Testis (tissue), 3 donors: Measurements from ENCODE around the gene BMERB1. TPM values are rescaled to one million over a fixed set of nuclear protein-coding genes. Genes with fewer than 3 reads are reported as not detected.

ENCODE experiments used
- DNase-seq: peaks from one replicate; pipeline ENCODE4 v3.0.0-alpha.2; 2019
- H3K27ac ChIP-seq, 2 donors: fragments of 200-600 bp; sonication (generic); one replicate each; pipeline ENCODE4 v1.5.1; 2019
- H3K27me3 ChIP-seq: fragments of 200-600 bp; sonication (generic); one replicate; pipeline ENCODE4 v1.5.1; 2019
- H3K36me3 ChIP-seq: fragments of 200-600 bp; sonication (generic); one replicate; pipeline ENCODE4 v1.5.1; 2017; ENCODE audit warnings: low read depth; ENCODE audit errors: missing control alignments
- H3K4me1 ChIP-seq: fragments of 200-600 bp; sonication (generic); one replicate; pipeline ENCODE4 v1.5.1; 2019
- H3K4me3 ChIP-seq, 2 donors: fragments of 200-600 bp; sonication (generic); one replicate each; pipeline ENCODE4 v1.5.1; 2017 to 2019
- H3K9me3 ChIP-seq: fragments of 200-600 bp; sonication (generic); one replicate; pipeline ENCODE4 v1.5.1; 2017
- CTCF ChIP-seq, 3 experiments: fragments of 450-650 bp in 2 of 3; fragments of 200-600 bp in 1 of 3; sonication (generic) in 1 of 3; IDR thresholded peaks; one replicate each; pipeline ENCODE4 v1.5.1; 2016 to 2019; ENCODE audit warnings: antibody characterized with exemption in 3 of 3, mild to moderate bottlenecking in 2 of 3, moderate library complexity in 1 of 3
- POLR2A ChIP-seq: fragments of 450-650 bp; IDR thresholded peaks from one replicate; pipeline ENCODE4 v1.6.1; 2017; ENCODE audit warnings: antibody characterized with exemption, mild to moderate bottlenecking, moderate library complexity
- WGBS, 2 donors: methylation state at CpG; one replicate each; pipeline ENCODE4 v1.1.5; 2018; 5-methylcytosine and 5-hydroxymethylcytosine counted together
- intact Hi-C: fragments of 100-400 bp; cut with DNase I; formaldehyde crosslinking; loops from one replicate; pipeline ENCODE4 v1.15.1; 2023; ENCODE audit warnings: low total_unique reads
- polyA plus RNA-seq: library from polyadenylated mRNA; stranded (reverse); fragments of 350-450 nt; fragmentation: Illumina TruSeq; extraction: RNeasy Lipid Tissue Mini Kit (QIAGEN cat#74804); gene quantifications from one replicate; pipeline ENCODE4 v1.2.3, GENCODE V29; 2014; ENCODE audit warnings: low read depth, low replicate concordance; ENCODE audit not compliant: insufficient read depth
- total RNA-seq, 2 donors: library from RNA; depleted of rRNA; stranded (reverse); fragments of >200 nt; gene quantifications; one replicate each; pipeline ENCODE4 v1.2.3, GENCODE V29; 2016

BMERB1 gene
- total and polyA plus RNA-seq, 3 donors from 2014 or later, result 54.1 to 102 (median 63.1) TPM

- Histone ChIP-seq H3K9me3 (no peaks in the 10 kb centered on the region), H3K4me3 (no peak overlapping the region), H3K27me3 (no peaks in the 10 kb centered on the region), H3K4me1 (peaks cover 8% of the 10 kb centered on the region), H3K27ac (peak overlapping the region; percentile 36 to 76), H3K36me3 (no peaks in the 10 kb centered on the region)
- WGBS, 2 donors, result 54 to 63% methylated on average over 11 to 13 of the region's 13 CpGs
- TF ChIP-seq POLR2A (no peak), CTCF (IDR thresholded peaks at IDR 0.05) (no peak)
- intact Hi-C loops, result no loop called here
- DNase-seq, result peak; percentile 81
These were observed 173.5 kb downstream of the BMERB1 start for GRCh38 chr16:15607700-15608396.

- TF ChIP-seq CTCF (IDR thresholded peaks at IDR 0.05) (no peak), POLR2A (no peak)
- Histone ChIP-seq H3K27ac (peak overlapping the region; percentile 3 to 76), H3K27me3 (no peaks in the 10 kb centered on the region), H3K9me3 (no peaks in the 10 kb centered on the region), H3K36me3 (no peaks in the 10 kb centered on the region), H3K4me1 (peaks cover 8% of the 10 kb centered on the region), H3K4me3 (no peak overlapping the region)
- no peak for DNase-seq
- 86 to 90% methylated on average over 19 of the region's 19 CpGs for WGBS, 2 donors
- intact Hi-C loops, result no loop called here
These were observed 174.3 kb downstream of the BMERB1 start for GRCh38 chr16:15608398-15609285.

GRCh38 chr16:15609286-15609649 lies 174.9 kb downstream of the BMERB1 start:
- Histone ChIP-seq H3K9me3 (no peaks in the 10 kb centered on the region), H3K36me3 (no peaks in the 10 kb centered on the region), H3K27me3 (no peaks in the 10 kb centered on the region), H3K4me3 (no peak overlapping the region), H3K27ac (no peak overlapping the region), H3K4me1 (peaks cover 8% of the 10 kb centered on the region)
- no peak for TF ChIP-seq POLR2A
- no peak for TF ChIP-seq CTCF (IDR thresholded peaks at IDR 0.05)
- WGBS, 2 donors, result 94 to 95% methylated on average over 6 of the region's 6 CpGs
- DNase-seq, result no peak
- intact Hi-C loops, result no loop called here

- Histone ChIP-seq H3K36me3 (no peaks in the 10 kb centered on the region), H3K9me3 (no peaks in the 10 kb centered on the region), H3K4me1 (peaks cover 8% of the 10 kb centered on the region), H3K27ac (no peak overlapping the region), H3K4me3 (no peak overlapping the region), H3K27me3 (no peaks in the 10 kb centered on the region)
- intact Hi-C loops, result no loop called here
- WGBS, 2 donors, result 95 to 96% methylated on average over 10 of the region's 10 CpGs
- no peak for DNase-seq
- TF ChIP-seq POLR2A, result no peak
- TF ChIP-seq CTCF (IDR thresholded peaks at IDR 0.05), result no peak
These were observed 176.0 kb downstream of the BMERB1 start for GRCh38 chr16:15610369-15610871.
